CD4-positive, alpha-beta T cell treated with Interleukin-17A for 1 hour (primary cell): ENCODE results near the gene MZT2B.
"Not testable (repeated sequence)": the region's sequence is repeated elsewhere in the genome, so short reads cannot be mapped to it uniquely, and the experiment has no call there.

ENCODE experiments used
- DNase-seq: peaks from one replicate; pipeline ENCODE4 v3.0.0-alpha.2; 2020

MZT2B gene

DNA sequence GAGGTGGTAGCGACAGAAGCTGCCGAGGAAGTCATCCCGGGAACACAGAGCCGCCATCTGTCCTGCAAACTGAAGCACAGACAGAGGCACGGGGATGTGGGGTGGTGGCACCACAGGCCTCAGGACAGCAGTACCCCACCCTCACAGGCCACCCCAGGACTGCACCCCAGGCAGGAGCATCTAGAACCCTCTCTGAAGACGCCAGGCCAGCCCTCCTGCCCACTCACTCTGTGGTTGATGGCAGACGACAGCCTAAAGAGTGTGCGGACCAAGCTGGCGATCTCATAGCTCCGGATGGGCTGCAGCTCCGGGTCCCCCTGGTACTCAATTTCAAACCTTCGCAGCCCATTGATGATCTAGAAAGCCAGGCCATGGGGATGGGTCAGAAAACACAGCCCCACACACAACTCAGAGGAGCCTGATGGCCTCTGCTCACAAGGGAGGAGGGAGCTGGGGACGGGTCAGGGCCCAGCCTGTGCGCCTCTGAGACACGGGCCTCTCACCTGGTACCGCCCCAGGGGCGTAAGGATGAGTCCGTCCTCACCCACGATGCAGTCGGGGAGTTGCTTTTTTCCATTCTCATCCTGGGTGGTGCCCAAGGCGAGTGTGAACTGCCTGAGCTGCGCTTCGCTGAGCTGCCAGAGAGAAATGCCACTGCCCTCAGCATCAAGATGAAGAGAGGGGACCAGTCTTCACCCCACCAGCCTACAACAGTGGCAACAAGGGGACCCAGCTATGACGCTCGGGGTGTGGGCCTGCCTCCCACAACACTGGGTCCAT, 29.1 kb upstream of the MZT2B start:
- no peak for DNase-seq

DNA sequence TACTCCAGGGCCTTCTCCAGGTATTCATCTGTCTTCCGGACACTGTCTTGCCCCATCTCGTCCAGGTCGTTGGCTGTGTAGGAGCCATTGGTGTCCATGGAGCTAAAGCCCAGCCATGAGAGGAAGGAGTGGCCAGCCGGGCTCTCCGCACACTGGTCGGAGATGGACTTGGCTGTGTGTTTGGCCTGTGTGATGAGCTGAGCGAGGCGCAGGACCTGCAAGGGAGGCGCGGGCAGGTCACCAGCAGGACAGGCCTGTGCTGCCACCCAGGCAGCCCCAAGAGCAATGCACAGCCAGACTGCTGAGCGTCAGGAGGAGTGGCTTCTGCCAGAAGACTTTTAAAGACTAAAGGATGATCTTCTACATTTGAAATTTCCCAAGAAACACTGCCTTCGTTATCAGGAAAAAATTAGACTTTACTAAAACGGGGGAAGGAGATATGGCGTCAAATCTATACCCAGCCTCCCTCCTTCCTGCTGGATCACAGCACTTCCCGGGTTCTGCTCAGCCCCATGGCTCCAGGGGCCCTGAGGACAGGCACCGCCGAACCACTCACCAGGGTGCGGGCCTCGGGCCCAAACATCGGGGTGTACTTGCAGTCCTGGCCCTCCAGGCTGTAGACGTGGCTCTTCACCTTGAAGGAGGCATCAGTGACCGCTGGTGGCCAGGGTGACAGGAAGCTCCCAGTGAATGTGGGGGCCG, 28.2 kb upstream of the MZT2B start:
- not testable (repeated sequence) for DNase-seq

DNA sequence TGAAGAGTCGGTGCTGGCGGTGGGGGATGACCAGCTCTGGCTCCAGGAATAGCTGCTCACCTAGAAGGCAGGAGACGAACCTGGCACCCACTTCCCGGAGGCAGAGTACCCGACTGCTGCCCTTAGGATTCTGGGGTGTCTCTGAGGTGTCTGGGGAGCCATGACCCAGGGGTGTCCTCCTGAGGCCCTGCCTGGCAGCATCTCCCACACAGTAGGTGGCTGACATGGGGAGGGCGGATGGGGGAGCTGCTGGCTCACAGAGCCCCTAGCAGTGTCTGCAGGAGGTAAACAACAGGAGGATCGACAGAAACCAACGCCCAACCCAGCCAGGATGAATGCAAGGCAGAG, 27.7 kb upstream of the MZT2B start:
- not testable (repeated sequence) for DNase-seq

DNA sequence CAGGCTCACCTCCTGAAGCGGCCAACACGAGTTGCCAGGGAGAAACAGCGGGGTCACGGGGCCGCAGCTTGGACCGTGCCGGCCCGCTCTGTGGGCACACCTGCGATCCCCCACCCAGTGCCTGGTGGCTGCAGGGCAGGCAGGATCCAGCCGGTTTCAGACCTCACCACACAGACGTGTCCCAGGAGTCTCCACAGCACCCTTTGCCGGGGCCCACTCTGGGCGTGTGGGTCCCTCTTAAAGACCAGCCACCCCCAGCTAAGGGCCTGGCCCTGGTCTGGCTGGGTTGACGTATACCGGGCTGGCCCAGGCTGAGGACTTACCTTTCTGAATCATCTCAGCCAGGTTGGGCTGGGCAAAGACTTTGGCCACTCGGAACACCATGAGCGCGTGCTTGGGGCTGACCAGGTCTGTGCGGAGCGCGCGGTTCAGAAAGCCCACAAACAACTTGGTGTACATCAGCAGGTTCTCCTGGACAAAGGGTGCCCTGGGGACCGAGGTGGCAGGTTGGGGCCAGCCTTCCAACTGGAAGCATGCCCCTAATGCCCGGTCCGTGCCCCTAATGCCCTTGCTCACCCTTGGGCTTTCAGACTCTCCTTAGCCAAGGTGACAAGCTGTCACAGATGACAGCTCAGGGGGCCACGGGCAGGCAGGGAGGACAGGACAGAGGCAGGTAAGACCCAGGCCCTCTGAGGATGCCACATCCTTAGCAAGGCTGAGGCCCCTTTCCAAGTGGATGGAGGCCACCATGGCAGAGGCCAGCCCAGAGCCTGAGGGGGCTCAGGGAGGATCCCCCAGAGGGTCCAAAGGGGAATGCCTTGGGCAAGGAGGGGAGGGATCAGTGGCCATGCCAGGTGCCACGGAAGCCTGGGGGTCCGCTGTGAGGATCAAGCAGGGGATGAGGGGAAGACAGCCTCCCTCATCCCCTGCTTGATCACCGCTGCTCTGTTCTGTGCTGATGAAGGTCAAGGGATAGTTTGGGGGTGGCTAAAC, 27.0 kb upstream of the MZT2B start:
- no peak for DNase-seq

DNA sequence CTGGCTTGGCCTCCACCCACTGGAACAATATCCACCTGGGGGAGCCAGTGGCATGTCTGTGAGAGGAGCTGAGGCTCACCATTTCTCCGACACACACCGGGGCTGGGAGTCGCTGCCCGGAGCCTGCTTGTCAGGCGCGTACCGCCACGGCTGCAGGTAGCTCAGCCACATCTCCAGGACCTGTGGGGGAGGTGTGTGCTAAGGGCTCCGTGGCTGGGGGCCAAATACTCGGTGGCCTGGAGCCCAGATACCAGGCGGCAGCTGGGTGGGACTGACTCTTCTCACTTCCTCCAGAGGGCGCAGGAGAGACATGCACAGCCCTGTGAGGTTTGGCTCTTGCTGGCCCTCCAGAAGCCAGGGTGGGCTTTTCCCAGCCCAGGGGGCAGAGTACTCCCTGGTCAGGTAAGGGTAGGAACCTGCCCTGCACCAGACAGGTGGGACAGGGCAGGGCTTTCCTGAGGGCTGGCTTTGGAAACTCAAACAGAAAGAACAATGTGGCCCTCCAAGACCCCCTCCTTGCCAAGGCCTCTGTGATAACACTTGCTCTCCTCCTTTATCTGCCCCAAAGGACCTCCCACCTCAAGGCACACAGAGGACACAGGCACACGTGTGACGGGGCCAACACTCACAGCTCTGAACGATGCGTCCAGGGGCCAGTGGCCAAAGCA, 26.0 kb upstream of the MZT2B start:
- DNase-seq, result peak; percentile 8

DNA sequence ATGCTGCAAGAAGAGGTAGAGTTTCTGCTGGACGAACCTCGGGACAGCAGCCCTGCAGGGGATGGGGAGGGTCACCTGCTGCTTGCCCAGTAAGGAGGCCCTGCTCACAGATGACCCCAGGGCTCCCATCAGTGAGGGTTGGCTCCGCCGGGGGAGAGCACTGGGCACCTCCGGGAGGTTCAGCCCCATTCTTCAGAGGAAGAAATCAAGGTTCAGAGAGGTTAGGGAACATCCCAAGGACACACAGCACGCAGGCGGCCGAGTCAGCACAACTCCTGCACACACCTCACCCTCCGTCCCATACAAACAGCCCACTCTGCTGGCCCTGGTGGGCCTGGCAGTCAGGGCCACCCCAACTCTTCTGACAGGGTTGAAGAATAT, 25.4 kb upstream of the MZT2B start:
- DNase-seq, result no peak

DNA sequence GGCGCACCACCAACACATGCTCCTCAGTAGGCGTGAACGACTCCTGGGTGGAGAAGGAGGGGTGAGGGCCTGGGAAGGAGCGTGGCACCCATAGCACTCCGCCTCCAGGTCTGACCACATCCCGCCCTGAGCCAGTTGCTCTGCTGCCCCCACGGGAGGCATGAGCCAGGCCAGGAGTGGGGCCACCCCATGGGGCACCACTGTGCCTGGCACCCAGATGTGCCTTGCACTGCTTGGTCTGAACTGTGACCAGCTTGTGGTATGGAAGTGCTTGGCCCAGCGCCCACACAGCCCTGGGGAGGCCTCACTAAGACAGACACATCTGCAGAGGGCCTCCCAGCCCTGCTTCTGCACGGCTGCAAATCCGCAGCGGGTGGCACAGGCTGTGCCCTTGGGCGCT, 24.7 kb upstream of the MZT2B start:
- not testable (repeated sequence) for DNase-seq

DNA sequence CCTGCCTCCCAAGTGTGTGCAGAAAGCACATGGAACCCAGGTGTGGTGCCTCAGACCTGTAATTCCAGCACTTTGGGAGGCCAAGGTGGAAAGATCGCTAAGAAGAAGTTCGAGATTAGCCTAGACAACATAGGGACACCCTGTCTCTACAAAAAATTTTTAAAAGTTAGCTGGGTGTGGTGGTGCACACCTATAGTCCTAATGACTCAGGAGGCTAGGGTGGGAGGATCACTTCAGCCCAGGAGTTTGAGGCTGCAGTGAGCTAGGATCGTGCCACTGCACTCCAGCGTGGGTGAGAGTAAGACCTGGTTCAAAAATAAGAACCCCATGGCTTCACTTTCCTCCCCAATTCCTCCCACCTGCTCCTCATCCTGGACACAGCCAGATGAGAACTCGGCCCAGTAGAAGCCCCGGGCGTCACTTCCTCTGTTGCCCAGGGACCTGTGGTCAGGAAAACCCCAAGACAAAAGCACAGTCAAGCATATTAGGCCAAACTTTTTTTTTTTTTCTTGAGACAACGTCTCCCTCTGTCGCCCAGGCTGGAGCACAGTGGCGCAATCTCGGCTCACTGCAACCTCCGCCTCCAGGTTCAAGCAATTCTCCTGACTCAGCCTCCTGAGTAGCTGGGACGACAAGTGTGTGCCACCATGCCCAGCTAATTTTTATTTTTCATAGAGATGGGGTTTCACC, 24.1 kb upstream of the MZT2B start:
- DNase-seq, result peak; percentile 13

DNA sequence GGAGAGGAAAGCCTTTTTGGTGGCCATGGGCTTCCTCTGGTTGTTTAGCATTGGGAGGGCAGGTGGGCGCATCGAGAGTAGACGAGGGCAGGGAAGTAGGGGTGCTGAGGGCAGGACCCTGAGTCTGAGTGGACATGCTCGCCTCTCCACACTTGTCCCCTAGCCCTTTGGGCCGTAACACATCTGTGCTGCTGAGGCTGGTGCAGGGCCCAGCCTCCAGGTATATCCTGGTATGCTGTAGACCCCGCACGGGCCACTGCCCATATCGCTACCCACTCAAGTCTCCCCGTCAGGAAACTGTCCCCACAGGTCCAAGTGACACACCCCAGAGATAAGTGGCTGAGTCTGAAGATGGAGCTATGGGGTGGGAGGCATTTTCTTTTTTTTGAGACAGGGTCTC, 23.4 kb upstream of the MZT2B start:
- DNase-seq, result no peak

DNA sequence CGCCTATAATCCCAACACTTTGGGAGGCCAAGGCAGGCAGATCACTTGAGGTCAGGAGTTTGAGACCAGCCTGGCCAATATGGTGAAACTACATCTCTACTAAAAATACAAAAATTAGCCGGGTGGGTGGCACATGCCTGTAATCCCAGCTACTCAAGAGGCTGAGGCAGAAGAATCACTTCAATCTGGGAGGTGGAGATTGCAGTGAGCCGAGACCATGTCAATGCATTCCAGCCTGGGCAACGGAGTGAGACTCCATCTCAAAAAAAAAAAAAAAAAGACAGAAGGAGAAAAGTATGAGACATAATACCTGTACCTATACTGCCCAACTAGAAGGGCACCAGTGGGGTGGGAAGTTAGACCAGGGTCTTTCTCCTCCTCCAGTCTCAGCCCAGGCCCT, 22.7 kb upstream of the MZT2B start:
- not testable (repeated sequence) for DNase-seq

DNA sequence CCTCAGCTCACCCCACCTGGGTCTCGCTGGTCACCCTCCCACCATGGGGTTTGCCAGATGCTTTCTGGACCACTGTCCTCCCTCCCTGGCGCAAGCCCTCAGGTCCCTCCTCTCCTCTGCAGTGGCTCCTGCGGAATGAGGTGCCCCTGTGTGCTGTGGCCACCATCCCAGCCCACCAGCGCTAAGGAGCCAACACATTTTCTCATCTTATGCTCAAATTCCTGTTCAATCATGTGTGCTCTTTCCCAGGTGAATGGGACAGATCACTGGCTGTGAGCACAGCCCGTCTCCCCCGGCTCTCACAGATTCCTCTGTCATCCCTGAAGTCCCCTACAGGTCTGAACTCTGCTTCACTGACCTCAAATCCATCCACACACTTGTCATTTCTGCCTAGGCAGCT, 21.9 kb upstream of the MZT2B start:
- DNase-seq, result no peak

DNA sequence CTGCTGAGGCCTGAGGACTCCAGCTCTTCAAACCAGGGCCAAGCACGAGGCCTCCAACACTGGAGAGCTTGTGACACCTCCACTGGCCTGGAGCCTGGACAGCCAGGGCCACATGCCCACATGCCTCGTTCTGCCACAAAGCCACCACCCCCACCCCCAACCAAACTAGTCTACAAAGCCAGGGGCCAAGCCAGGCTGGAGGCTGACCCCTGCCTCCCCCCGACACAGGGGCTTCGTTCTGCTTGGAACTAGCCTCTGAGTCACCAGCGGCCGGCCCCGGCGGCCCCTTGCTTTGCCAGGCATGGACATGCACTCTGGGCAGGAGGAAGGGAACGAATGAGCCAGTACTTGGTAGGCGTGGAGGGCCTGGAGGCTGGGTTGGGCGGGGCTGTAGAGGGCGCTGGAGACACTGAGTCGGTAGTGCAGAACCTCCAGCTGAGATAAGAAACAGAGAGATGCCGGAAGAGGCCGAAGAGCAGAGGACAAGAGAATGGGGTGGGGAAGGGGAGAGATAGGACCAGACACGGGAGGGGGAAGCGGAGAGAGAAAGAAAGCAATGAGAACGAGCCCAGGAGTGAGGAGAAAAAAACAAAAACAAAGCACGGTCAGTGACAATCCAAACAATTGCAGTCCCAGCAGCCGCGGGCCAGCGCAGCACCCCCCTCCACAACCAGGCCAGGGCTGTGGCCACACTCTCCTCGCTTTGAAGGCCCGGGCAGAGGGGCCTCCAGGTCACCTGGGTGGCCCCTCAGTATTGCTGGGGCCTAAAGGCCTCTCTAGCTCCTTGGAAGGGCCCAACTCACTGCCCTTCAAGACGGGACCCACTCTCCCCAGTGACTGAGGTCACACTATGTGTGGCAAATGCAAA, 21.0 kb upstream of the MZT2B start:
- DNase-seq, result not testable (repeated sequence)

DNA sequence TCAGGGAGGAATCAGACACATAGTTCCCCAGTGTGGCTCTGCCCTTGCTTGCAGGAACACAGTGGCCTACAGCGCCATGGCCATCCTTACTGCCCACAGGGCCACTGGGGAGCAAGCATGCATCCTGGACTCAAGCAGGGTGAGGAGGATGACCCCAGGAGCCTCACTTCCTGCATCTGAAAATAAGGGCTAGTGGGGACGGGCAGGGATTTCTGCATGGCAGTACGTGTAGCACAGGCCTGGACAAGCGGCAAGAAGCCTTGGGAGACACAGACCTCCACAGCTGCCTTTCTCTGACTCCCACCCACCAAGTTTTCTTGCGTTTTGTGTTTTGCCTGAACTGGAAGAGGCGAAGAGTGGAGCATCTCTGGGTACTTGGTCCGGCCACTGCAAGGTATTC, 19.6 kb upstream of the MZT2B start:
- not testable (repeated sequence) for DNase-seq

DNA sequence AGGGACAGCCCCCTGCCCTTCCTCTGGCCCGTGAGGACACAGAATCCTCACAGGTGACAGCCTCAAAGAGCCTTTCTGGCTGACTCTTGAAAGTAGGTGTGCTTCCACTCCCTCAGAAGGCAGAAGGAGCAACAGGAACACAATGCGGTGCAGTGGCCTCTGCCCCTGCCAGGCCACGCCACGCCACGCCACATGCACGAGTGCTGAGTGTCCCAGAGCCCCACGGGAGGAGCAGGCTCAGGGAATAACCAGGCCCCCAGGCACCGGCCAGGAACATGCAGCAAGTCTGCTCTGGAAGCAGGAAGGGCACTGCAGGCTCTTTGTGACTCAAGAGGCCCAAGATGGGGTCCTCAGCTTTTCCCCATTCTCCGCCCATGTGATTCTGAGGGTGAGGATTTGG, 19.1 kb upstream of the MZT2B start:
- no peak for DNase-seq

DNA sequence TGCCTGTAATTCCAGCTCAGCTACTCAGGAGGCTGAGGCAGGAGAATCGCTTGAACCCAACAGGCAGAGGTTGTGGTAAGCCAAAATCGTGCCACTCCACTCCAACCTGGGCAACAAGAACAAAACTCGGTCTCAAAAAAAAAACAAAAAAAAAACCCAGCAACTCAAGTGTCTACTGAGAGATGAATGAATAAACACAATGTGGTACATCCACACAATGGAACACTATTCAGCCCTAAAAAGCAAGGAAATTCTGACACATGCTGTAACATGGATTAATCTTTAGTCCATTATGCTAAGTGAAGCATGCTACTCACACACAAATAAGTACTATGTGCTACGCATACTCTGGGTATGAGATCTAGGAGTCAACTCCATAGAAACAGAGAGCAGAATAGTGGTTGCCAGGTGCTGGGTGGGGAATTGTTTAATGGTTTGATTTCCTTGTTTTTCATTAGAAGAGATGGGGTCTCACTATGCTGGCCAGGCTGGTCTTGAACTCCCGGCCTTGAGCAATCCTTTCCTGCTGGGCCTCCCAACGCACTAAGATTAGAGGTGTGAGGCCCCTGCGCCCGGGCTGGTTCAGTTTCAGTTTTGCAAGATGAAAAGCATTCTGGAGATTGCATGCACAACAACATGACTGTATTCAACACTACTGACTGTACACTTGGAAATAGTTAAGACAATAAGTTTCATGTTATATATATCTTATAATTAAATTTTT, 16.6 kb upstream of the MZT2B start:
- no peak for DNase-seq

DNA sequence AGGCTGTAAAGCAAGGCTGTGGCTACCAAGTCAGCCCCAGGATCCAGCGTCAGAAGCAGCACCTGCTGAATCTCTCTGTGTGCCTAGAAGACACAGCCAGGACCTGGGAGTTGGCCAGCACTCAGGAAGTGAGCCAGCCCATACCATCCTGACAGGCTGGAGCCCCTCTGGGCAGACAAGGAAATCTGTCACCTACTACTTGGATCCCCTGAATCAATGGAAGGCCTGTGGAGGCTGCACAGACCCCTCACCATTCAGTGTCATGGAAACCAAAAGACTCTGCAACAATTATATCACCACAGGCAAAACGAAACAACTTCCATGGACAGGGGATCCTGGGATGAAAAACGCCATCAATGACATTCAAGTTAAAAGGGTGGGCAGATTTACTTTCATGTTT, 15.5 kb upstream of the MZT2B start:
- DNase-seq, result not testable (repeated sequence)

DNA sequence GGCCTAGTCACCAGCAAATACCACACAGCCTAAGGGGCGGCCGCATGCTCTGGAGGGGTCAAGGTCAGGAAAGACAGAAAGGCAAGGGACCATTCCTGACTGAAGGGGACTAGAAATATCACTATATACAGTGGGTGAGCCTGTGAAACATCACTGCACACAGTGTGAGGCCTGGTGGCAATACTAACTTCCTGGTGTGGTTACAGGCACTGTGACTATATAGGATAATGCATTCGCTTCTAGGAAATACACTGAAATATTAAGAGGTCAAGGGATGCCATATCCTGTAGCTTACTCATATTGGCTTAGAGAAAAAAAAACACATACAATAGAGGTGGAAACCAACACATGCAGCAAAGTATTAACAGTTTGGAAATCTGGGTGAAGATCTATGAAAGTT, 12.9 kb upstream of the MZT2B start:
- DNase-seq, result not testable (repeated sequence)

DNA sequence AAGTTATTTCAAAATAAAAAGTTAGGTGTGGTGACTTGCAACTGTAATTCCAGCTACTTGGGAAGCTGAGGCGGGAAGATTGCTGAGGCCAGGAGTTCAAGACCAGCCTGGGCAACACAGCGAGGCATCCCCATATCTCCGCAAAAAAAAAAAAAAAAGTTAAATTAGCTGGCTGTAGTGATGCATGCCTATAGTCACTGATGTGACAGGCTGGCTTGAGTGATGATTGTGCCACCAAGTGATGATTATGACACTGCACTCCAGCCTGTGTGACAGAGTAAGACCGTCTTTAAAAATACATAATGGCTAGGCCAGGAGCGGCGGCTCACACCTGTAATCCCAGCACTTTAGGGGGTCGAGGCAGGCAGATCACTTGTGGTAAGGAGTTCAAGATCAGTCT, 12.2 kb upstream of the MZT2B start:
- DNase-seq, result no peak

DNA sequence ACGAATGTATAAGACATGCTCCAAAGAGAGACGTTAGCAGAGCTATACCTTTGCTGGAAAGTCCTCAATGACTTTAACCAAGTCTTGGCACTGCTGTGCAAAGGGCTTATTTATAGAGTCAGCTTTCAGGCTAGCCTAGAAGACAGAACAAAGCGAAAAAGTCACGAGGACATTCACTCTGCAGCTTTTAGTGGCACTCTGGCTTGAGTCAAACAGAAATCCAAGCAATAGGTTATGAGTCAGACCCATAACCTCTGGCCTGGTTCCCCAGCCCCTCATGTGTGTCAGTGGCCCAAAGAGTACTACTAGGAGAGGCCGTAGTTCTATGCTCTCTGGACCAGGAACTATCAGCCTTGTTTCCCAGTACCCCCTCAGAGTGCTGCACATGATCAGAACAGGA, 7.2 kb upstream of the MZT2B start:
- DNase-seq, result not testable (repeated sequence)
